ENCODE data around the gene CFAP43. TPM values are rescaled to one million over a fixed set of nuclear protein-coding genes. Genes with fewer than 3 reads are reported as not detected.
A peak's percentile ranks its signal among the peaks of the same experiment; 100 is the strongest.

CFAP43 gene
- total RNA-seq, 4 donors from 2014 or later, result not detected

DNA sequence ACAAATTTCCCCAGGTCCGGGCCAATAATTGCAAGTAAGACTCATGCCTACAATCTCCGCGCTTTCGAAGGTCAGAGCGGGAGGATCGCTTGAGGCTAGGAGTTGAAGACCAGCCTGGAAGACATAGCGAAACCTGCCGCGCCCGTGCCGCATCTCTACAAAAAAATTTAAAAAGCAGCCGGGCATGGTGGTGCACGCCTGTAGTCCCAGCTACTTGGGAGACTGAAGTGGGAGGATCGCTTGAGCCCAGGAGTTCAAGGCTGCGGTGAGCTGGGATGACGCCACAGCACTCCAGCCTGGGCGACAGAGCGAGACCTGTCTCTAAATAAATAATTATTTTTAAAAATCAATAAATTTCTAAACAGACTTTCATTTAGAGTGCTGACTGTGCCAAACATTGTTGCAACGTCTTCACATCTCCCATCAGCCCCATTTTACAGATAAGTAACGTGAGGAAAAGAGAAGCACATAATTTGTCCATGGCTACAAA, 494 bp upstream of the CFAP43 start:
- peak; percentile 62 to 66 for ATAC-seq
- TF ChIP-seq POLR2A (IDR thresholded peaks at IDR 0.05) (no peak), CTCF (IDR thresholded peaks at IDR 0.05 in 4 of 5, conservative IDR thresholded peaks at IDR 0.05 in 1 of 5) (no peak)
- no peaks in the 10 kb centered on the region for H3K36me3 ChIP-seq
- H3K4me3 ChIP-seq, result peak overlapping the region; percentile 72 to 86 (median 80)
- intact Hi-C loops (cut with DNase I; ENCODE audit: low total_unique reads), result loop anchor here (1.0 kb wide), 1 partner anchor 37 kb away; the partner anchor contains the start of gene GSTO2
- no peak overlapping the region for H3K27ac ChIP-seq
- no peak for DNase-seq
- in situ Hi-C loops (cut with MboI; ENCODE audit: low sequenced_read_pairs in 4 of 4), result no loop called here
- H3K4me1 ChIP-seq, result peaks cover 8 to 9% of the 10 kb centered on the region in 2 donors
- H3K27me3 ChIP-seq, result no peaks in the 10 kb centered on the region
- no peaks in the 10 kb centered on the region for H3K9me3 ChIP-seq

GRCh38 chr10:104230490-104230889, 1.7 kb downstream of the CFAP43 start:
- Histone ChIP-seq H3K27ac (no peak overlapping the region), H3K27me3 (no peaks in the 10 kb centered on the region), H3K9me3 (no peaks in the 10 kb centered on the region), H3K4me1 (peaks cover 8 to 9% of the 10 kb centered on the region in 2 donors), H3K4me3 (no peak overlapping the region), H3K36me3 (no peaks in the 10 kb centered on the region)
- DNase-seq, result no peak
- TF ChIP-seq CTCF (IDR thresholded peaks at IDR 0.05 in 4 of 5, conservative IDR thresholded peaks at IDR 0.05 in 1 of 5), result no peak
- TF ChIP-seq POLR2A (IDR thresholded peaks at IDR 0.05), result no peak
- no peak for ATAC-seq
- intact Hi-C loops (cut with DNase I; ENCODE audit: low total_unique reads), result no loop called here
- in situ Hi-C loops (cut with MboI; ENCODE audit: low sequenced_read_pairs in 4 of 4), result no loop called here

DNA sequence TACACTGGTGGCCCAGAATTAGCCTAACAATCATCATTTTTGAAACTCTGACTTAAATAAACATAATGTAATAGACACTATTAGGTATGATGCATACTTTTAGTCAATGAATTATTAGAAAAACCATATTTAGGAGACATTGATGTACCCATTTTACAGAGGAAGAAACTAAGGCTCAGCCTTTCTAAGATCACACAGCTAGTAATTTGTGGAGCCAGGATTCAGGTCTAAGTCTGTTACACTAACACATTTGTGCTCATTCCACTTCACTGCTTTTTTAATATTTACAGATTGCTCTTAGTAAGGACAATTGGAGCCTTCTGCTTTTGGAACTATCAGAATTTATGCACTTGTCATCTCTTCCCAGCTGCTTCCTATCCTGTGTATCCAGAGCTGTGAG, 8.9 kb downstream of the CFAP43 start:
- Histone ChIP-seq H3K9me3 (no peaks in the 10 kb centered on the region), H3K27me3 (no peaks in the 10 kb centered on the region), H3K36me3 (no peaks in the 10 kb centered on the region), H3K4me3 (no peak overlapping the region), H3K27ac (no peak overlapping the region), H3K4me1 (no peaks in the 10 kb centered on the region)
- DNase-seq (no peak), ATAC-seq (no peak)
- in situ Hi-C loops (cut with MboI; ENCODE audit: low sequenced_read_pairs in 4 of 4) (loop anchor here in 3 of 4 donors (25.0 kb wide), 2 partner anchors 186 to 336 kb away; no protein-coding TSS in a partner anchor), intact Hi-C loops (cut with DNase I; ENCODE audit: low total_unique reads) (no loop called here)
- TF ChIP-seq POLR2A (IDR thresholded peaks at IDR 0.05), result no peak
- TF ChIP-seq CTCF (IDR thresholded peaks at IDR 0.05 in 4 of 5, conservative IDR thresholded peaks at IDR 0.05 in 1 of 5), result no peak

GRCh38 chr10:104220522-104220921, 11.6 kb downstream of the CFAP43 start:
- no peak overlapping the region for H3K4me3 ChIP-seq
- H3K36me3 ChIP-seq, result no peaks in the 10 kb centered on the region
- H3K27me3 ChIP-seq, result no peaks in the 10 kb centered on the region
- TF ChIP-seq CTCF (IDR thresholded peaks at IDR 0.05 in 4 of 5, conservative IDR thresholded peaks at IDR 0.05 in 1 of 5) (no peak), POLR2A (IDR thresholded peaks at IDR 0.05) (no peak)
- DNase-seq (no peak), ATAC-seq (no peak)
- intact Hi-C loops (cut with DNase I; ENCODE audit: low total_unique reads), result no loop called here
- in situ Hi-C loops (cut with MboI; ENCODE audit: low sequenced_read_pairs in 4 of 4), result loop anchor here in 3 of 4 donors (25.0 kb wide), 2 partner anchors 183 to 333 kb away; no protein-coding TSS in a partner anchor
- H3K27ac ChIP-seq, result no peak overlapping the region
- H3K9me3 ChIP-seq, result no peaks in the 10 kb centered on the region
- no peaks in the 10 kb centered on the region for H3K4me1 ChIP-seq

- Histone ChIP-seq H3K36me3 (no peaks in the 10 kb centered on the region), H3K9me3 (no peaks in the 10 kb centered on the region), H3K4me1 (no peaks in the 10 kb centered on the region), H3K27me3 (no peaks in the 10 kb centered on the region), H3K27ac (no peak overlapping the region), H3K4me3 (no peak overlapping the region)
- TF ChIP-seq CTCF (IDR thresholded peaks at IDR 0.05 in 4 of 5, conservative IDR thresholded peaks at IDR 0.05 in 1 of 5), result no peak
- TF ChIP-seq POLR2A (IDR thresholded peaks at IDR 0.05), result no peak
- in situ Hi-C loops (cut with MboI; ENCODE audit: low sequenced_read_pairs in 4 of 4), result loop anchor here in 3 of 4 donors (25.0 kb wide), 2 partner anchors 181 to 331 kb away; no protein-coding TSS in a partner anchor
- DNase-seq, result no peak
- intact Hi-C loops (cut with DNase I; ENCODE audit: low total_unique reads), result no loop called here
- no peak for ATAC-seq
Measured at GRCh38 chr10:104218751-104219150, 13.4 kb downstream of the CFAP43 start.

All from gastrocnemius medialis (tissue), 4 donors.